Measurements from ENCODE around the gene MUC15. TPM values are rescaled to one million over a fixed set of nuclear protein-coding genes. Genes with fewer than 3 reads are reported as not detected.

The MUC15 gene
- total RNA-seq, 2 experiments from 2014 or later = not detected

- Mint-ChIP-seq H3K27ac (no peak overlapping the region), H3K4me1 (no peaks in the 10 kb centered on the region), H3K36me3 (no peaks in the 10 kb centered on the region), H3K9me3 (peaks cover 3% of the 10 kb centered on the region), H3K27me3 (no peaks in the 10 kb centered on the region), H3K4me3 (no peak overlapping the region)
- DNase-seq = no peak
These were observed 12.8 kb upstream of the MUC15 start for GRCh38 chr11:26584818-26585217.

- Mint-ChIP-seq H3K36me3 (no peaks in the 10 kb centered on the region), H3K4me3 (no peak overlapping the region), H3K4me1 (no peaks in the 10 kb centered on the region), H3K27me3 (no peaks in the 10 kb centered on the region), H3K9me3 (peaks cover 3% of the 10 kb centered on the region), H3K27ac (no peak overlapping the region)
- no peak for DNase-seq
These were observed 11.5 kb upstream of the MUC15 start for GRCh38 chr11:26583550-26583949.

GRCh38 chr11:26580929-26581328 lies 8.9 kb upstream of the MUC15 start:
- Mint-ChIP-seq H3K9me3 (no peaks in the 10 kb centered on the region), H3K27ac (no peak overlapping the region), H3K27me3 (no peaks in the 10 kb centered on the region), H3K36me3 (no peaks in the 10 kb centered on the region), H3K4me3 (no peak overlapping the region), H3K4me1 (no peaks in the 10 kb centered on the region)
- no peak for DNase-seq

- no peak for DNase-seq
- no peaks in the 10 kb centered on the region for H3K9me3 Mint-ChIP-seq
These were observed 7.6 kb upstream of the MUC15 start for GRCh38 chr11:26579683-26580082.

GRCh38 chr11:26578998-26579661 lies 7.1 kb upstream of the MUC15 start:
- H3K27ac Mint-ChIP-seq = no peak overlapping the region

More at GRCh38 chr11:26579683-26580082, 7.6 kb upstream of the MUC15 start:
- Mint-ChIP-seq H3K27me3 (no peaks in the 10 kb centered on the region), H3K4me3 (no peak overlapping the region), H3K27ac (no peak overlapping the region), H3K4me1 (no peaks in the 10 kb centered on the region), H3K36me3 (no peaks in the 10 kb centered on the region)

GRCh38 chr11:26575946-26576345 lies 3.9 kb upstream of the MUC15 start:
- Mint-ChIP-seq H3K4me3 (no peak overlapping the region), H3K9me3 (no peaks in the 10 kb centered on the region), H3K4me1 (no peaks in the 10 kb centered on the region), H3K36me3 (no peaks in the 10 kb centered on the region), H3K27me3 (no peaks in the 10 kb centered on the region), H3K27ac (no peak overlapping the region)
- no peak for DNase-seq

More at GRCh38 chr11:26578998-26579661, 7.1 kb upstream of the MUC15 start:
- no peaks in the 10 kb centered on the region for H3K27me3 Mint-ChIP-seq
- no peak overlapping the region for H3K4me3 Mint-ChIP-seq
- no peaks in the 10 kb centered on the region for H3K36me3 Mint-ChIP-seq
- no peak for DNase-seq
- no peaks in the 10 kb centered on the region for H3K9me3 Mint-ChIP-seq
- no peaks in the 10 kb centered on the region for H3K4me1 Mint-ChIP-seq

GRCh38 chr11:26573896-26574295 lies 1.8 kb upstream of the MUC15 start:
- no peaks in the 10 kb centered on the region for H3K36me3 Mint-ChIP-seq
- no peak for DNase-seq
- no peaks in the 10 kb centered on the region for H3K4me1 Mint-ChIP-seq
- H3K4me3 Mint-ChIP-seq = no peak overlapping the region
- H3K27ac Mint-ChIP-seq = no peak overlapping the region
- no peaks in the 10 kb centered on the region for H3K27me3 Mint-ChIP-seq
- H3K9me3 Mint-ChIP-seq = no peaks in the 10 kb centered on the region

- no peaks in the 10 kb centered on the region for H3K4me1 Mint-ChIP-seq
- no peaks in the 10 kb centered on the region for H3K27me3 Mint-ChIP-seq
- no peaks in the 10 kb centered on the region for H3K36me3 Mint-ChIP-seq
- H3K27ac Mint-ChIP-seq = no peak overlapping the region
- no peak overlapping the region for H3K4me3 Mint-ChIP-seq
- no peak for DNase-seq
- no peaks in the 10 kb centered on the region for H3K9me3 Mint-ChIP-seq
These were observed 823 bp upstream of the MUC15 start for GRCh38 chr11:26572770-26573402.

- H3K4me1 Mint-ChIP-seq = no peaks in the 10 kb centered on the region
- DNase-seq = no peak
- no peak overlapping the region for H3K4me3 Mint-ChIP-seq
- H3K27me3 Mint-ChIP-seq = no peaks in the 10 kb centered on the region
- no peak overlapping the region for H3K27ac Mint-ChIP-seq
- H3K36me3 Mint-ChIP-seq = no peaks in the 10 kb centered on the region
- no peaks in the 10 kb centered on the region for H3K9me3 Mint-ChIP-seq
These were observed 2.4 kb downstream of the MUC15 start for GRCh38 chr11:26569646-26570045.

GRCh38 chr11:26558190-26558589 lies 13.9 kb downstream of the MUC15 start:
- Mint-ChIP-seq H3K4me3 (no peak overlapping the region), H3K27ac (no peak overlapping the region), H3K4me1 (no peaks in the 10 kb centered on the region), H3K36me3 (no peaks in the 10 kb centered on the region), H3K27me3 (no peaks in the 10 kb centered on the region), H3K9me3 (no peaks in the 10 kb centered on the region)
- DNase-seq = no peak

- no peak overlapping the region for H3K27ac Mint-ChIP-seq
These were observed 14.4 kb downstream of the MUC15 start for GRCh38 chr11:26557666-26558065.

GRCh38 chr11:26556582-26556981 lies 15.5 kb downstream of the MUC15 start:
- Mint-ChIP-seq H3K4me1 (no peaks in the 10 kb centered on the region), H3K27ac (no peak overlapping the region), H3K27me3 (no peaks in the 10 kb centered on the region), H3K9me3 (peaks cover 5% of the 10 kb centered on the region), H3K4me3 (no peak overlapping the region), H3K36me3 (no peaks in the 10 kb centered on the region)
- DNase-seq = no peak

More at GRCh38 chr11:26557666-26558065, 14.4 kb downstream of the MUC15 start:
- H3K4me3 Mint-ChIP-seq = no peak overlapping the region
- no peaks in the 10 kb centered on the region for H3K9me3 Mint-ChIP-seq
- no peaks in the 10 kb centered on the region for H3K4me1 Mint-ChIP-seq
- no peaks in the 10 kb centered on the region for H3K27me3 Mint-ChIP-seq
- no peak for DNase-seq
- H3K36me3 Mint-ChIP-seq = no peaks in the 10 kb centered on the region

GRCh38 chr11:26554455-26554854 lies 17.6 kb downstream of the MUC15 start:
- no peaks in the 10 kb centered on the region for H3K4me1 Mint-ChIP-seq
- H3K9me3 Mint-ChIP-seq = peaks cover 5% of the 10 kb centered on the region

GRCh38 chr11:26553182-26553581 lies 18.9 kb downstream of the MUC15 start:
- Mint-ChIP-seq H3K4me1 (no peaks in the 10 kb centered on the region), H3K27ac (no peak overlapping the region), H3K9me3 (peaks cover 5% of the 10 kb centered on the region), H3K4me3 (no peak overlapping the region), H3K36me3 (no peaks in the 10 kb centered on the region), H3K27me3 (no peaks in the 10 kb centered on the region)
- DNase-seq = no peak

More at GRCh38 chr11:26554455-26554854, 17.6 kb downstream of the MUC15 start:
- Mint-ChIP-seq H3K36me3 (no peaks in the 10 kb centered on the region), H3K4me3 (no peak overlapping the region), H3K27me3 (no peaks in the 10 kb centered on the region), H3K27ac (no peak overlapping the region)
- no peak for DNase-seq

- Mint-ChIP-seq H3K27ac (no peak overlapping the region), H3K36me3 (no peaks in the 10 kb centered on the region), H3K4me1 (no peaks in the 10 kb centered on the region), H3K27me3 (no peaks in the 10 kb centered on the region), H3K4me3 (no peak overlapping the region), H3K9me3 (peaks cover 5% of the 10 kb centered on the region)
- no peak for DNase-seq
These were observed 20.8 kb downstream of the MUC15 start for GRCh38 chr11:26551186-26551801.

- H3K9me3 Mint-ChIP-seq = peaks cover 5% of the 10 kb centered on the region
- H3K27me3 Mint-ChIP-seq = no peaks in the 10 kb centered on the region
- H3K36me3 Mint-ChIP-seq = no peaks in the 10 kb centered on the region
- H3K4me1 Mint-ChIP-seq = no peaks in the 10 kb centered on the region
- no peak overlapping the region for H3K27ac Mint-ChIP-seq
- DNase-seq = no peak
- H3K4me3 Mint-ChIP-seq = no peak overlapping the region
These were observed 22.0 kb downstream of the MUC15 start for GRCh38 chr11:26550022-26550421.
